ENCODE results near the gene ATAD3C. TPM values are rescaled to one million over a fixed set of nuclear protein-coding genes. Genes with fewer than 3 reads are reported as not detected.
"Not testable (repeated sequence)": the region's sequence is repeated elsewhere in the genome, so short reads cannot be mapped to it uniquely, and the experiment has no call there.

The ATAD3C gene
- total and polyA plus RNA-seq, 2 of the 8 experiments (the other 6 are each of a cell fraction or from before 2014, with no cell fraction given) = 2.0 to 2.7 TPM

GRCh38 chr1:1410238-1410637, 39.3 kb upstream of the ATAD3C start:
- H4K20me1 ChIP-seq (replicated peaks in 1 of 2; ENCODE audit: control insufficient read depth in 1 of 2, insufficient read depth in 2 of 2, low read length in 2 of 2); H2AK5ac ChIP-seq (ENCODE audit: low read depth, low read length); H4K91ac ChIP-seq (replicated peaks; ENCODE audit: insufficient read length, low read length); H3K23ac ChIP-seq (ENCODE audit: insufficient read length); H3K79me1 ChIP-seq (ENCODE audit: low read depth, low read length); H3K9me3 ChIP-seq (ENCODE audit: insufficient read depth in 2 of 2, low read depth in 1 of 2, low read length in 1 of 2); H3K56ac ChIP-seq (replicated peaks; ENCODE audit: insufficient read length, low read depth, low read length); DNase-seq (ENCODE audit: low read depth in 1 of 2, low spot score in 2 of 2); H3K9ac ChIP-seq (replicated peaks in 1 of 4; ENCODE audit: extremely low read depth in 1 of 4, low read depth in 3 of 4, low read length in 3 of 4); H4K5ac ChIP-seq (ENCODE audit: insufficient read length, low read depth, low read length); H2BK20ac ChIP-seq (ENCODE audit: low read length); FAIRE-seq; H3K14ac ChIP-seq (ENCODE audit: insufficient read length); H3K18ac ChIP-seq (ENCODE audit: extremely low read depth, low read length); H2BK120ac ChIP-seq (replicated peaks; ENCODE audit: low read depth, low read length); H3K4ac ChIP-seq (replicated peaks; ENCODE audit: insufficient read length, low read depth, low read length); H3K27me3 ChIP-seq (replicated peaks in 1 of 4; ENCODE audit: control insufficient read depth in 3 of 4, extremely low read depth in 1 of 4, insufficient read depth in 3 of 4, low read length in 3 of 4); H3K23me2 ChIP-seq (ENCODE audit: low read depth, low read length); H2BK15ac ChIP-seq (ENCODE audit: low read length); H4K8ac ChIP-seq (ENCODE audit: extremely low read depth, insufficient read depth, low read length); H2AFZ ChIP-seq (ENCODE audit: low read length): not testable (repeated sequence)
- Histone ChIP-seq H3K4me2 (ENCODE audit: insufficient read depth in 1 of 2, low read depth in 2 of 2, low read length in 2 of 2) (peak overlapping the region; percentile 60 to 86; a peak in 3 of 4 replicates), H3K27ac (ENCODE audit: low read depth, low read length) (peak overlapping the region; percentile 85; the same call in 1 of the 2 replicates), H3K4me1 (replicated peaks in 1 of 4; ENCODE audit: control insufficient read depth in 3 of 4, insufficient read depth in 4 of 4, low read length in 3 of 4) (peaks cover 8 to 18% (median 14%) of the 10 kb centered on the region in 4 experiments), H3K4me3 (ENCODE audit: extremely low read depth in 1 of 4, insufficient read depth in 2 of 4, low read depth in 3 of 4, low read length in 4 of 4) (peak overlapping the region in 1 of 4 experiments; percentile 46; a peak in 2 of 8 replicates), H2BK5ac (ENCODE audit: low read depth, low read length) (peak overlapping the region; percentile 81; the same call in 1 of the 2 replicates), H3K79me2 (ENCODE audit: control insufficient read depth in 1 of 2, insufficient read depth in 2 of 2, low read length in 2 of 2) (peaks cover 14 to 35% of the 10 kb centered on the region in 2 experiments), H3K36me3 (ENCODE audit: control insufficient read depth in 2 of 4, insufficient read depth in 4 of 4, low read length in 3 of 4) (peaks cover 4 to 28% (median 6%) of the 10 kb centered on the region in 4 experiments; a peak in 7 of 8 replicates), H2BK12ac (ENCODE audit: low read depth, low read length) (peak overlapping the region; percentile 50; the same call in 1 of the 2 replicates)
- ChIA-PET POLR2A (ENCODE audit: partially characterized antibody) (interaction anchor here (0.9 to 27.7 kb wide), 17 partner anchors 8 to 95 kb away, joined by 3 to 719 read pairs (median 6); partner anchors contain the start of genes ANKRD65, AURKAIP1, CCNL2 and VWA1), CTCF (ENCODE audit: partially characterized antibody) (interaction anchor here (1.1 to 1.7 kb wide), 3 partner anchors 8 to 10 kb away, joined by 5 to 9 read pairs (median 5); no protein-coding TSS in a partner anchor)
- WGBS, 2 experiments (ENCODE audit: extremely low coverage in 1 of 2, insufficient coverage in 1 of 2, insufficient read length in 1 of 2, insufficient replicate concordance in 2 of 2, low coverage in 1 of 2, low lambda C conversion rate in 2 of 2, missing lambda C conversion rate in 1 of 2) = 8% methylated on average over 8 of the region's 8 CpGs; no CpG with 5 or more reads in 1 of the 2 experiments
- TF ChIP-seq POLR2A (IDR thresholded peaks at IDR 0.05; ENCODE audit: control extremely low read depth in 1 of 2, low read depth in 2 of 2, low read length in 2 of 2) = peak in 1 of 2 experiments; percentile 46; a peak in 2 of 3 replicates

All from H1 (cell line).